ENCODE data around the gene FBXO48. TPM values are rescaled to one million over a fixed set of nuclear protein-coding genes. Genes with fewer than 3 reads are reported as not detected.

The FBXO48 gene
- total RNA-seq, 1 experiment from 2014 or later: 2.5 TPM

DNA sequence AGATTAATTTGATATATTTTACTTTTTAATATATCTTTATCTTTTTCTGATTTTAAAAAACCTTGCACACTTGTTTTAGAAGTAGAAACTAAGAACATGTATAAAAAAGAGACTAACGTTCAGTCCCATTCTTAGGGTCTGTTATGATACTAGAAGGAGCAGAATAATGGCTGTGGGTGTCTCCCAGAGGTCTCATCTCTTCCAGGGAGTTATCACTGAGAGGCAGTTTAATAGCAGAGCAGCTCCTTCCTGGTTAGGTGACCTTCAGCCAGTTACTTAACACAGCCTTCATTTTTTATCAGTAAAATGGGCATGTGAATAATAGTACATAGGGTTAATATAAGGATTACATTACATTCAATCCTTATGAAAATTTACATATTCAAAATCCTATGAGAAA is 40.6 kb downstream of the FBXO48 start:
- Mint-ChIP-seq H3K4me3 (ENCODE audit: low read depth, unreplicated experiment) (no peak overlapping the region), H3K27ac (ENCODE audit: unreplicated experiment) (no peak overlapping the region), H3K4me1 (ENCODE audit: low read depth, unreplicated experiment) (no peaks in the 10 kb centered on the region), H3K27me3 (ENCODE audit: unreplicated experiment) (peaks cover 18% of the 10 kb centered on the region), H3K9me3 (ENCODE audit: low read depth, unreplicated experiment) (no peaks in the 10 kb centered on the region), H3K36me3 (ENCODE audit: insufficient read depth, unreplicated experiment) (no peaks in the 10 kb centered on the region)
- CTCF ChIA-PET: no interaction called here
- no peak for DNase-seq
- TF ChIP-seq, protein P1, sequence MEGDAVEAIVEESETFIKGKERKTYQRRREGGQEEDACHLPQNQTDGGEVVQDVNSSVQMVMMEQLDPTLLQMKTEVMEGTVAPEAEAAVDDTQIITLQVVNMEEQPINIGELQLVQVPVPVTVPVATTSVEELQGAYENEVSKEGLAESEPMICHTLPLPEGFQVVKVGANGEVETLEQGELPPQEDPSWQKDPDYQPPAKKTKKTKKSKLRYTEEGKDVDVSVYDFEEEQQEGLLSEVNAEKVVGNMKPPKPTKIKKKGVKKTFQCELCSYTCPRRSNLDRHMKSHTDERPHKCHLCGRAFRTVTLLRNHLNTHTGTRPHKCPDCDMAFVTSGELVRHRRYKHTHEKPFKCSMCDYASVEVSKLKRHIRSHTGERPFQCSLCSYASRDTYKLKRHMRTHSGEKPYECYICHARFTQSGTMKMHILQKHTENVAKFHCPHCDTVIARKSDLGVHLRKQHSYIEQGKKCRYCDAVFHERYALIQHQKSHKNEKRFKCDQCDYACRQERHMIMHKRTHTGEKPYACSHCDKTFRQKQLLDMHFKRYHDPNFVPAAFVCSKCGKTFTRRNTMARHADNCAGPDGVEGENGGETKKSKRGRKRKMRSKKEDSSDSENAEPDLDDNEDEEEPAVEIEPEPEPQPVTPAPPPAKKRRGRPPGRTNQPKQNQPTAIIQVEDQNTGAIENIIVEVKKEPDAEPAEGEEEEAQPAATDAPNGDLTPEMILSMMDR (IDR thresholded peaks at IDR 0.05; ENCODE audit: unreplicated experiment): no peak
- intact Hi-C loops (cut with micrococcal nuclease; ENCODE audit: unreplicated experiment): no loop called here
- BruUV-seq (replicated peaks): no TSS peak

DNA sequence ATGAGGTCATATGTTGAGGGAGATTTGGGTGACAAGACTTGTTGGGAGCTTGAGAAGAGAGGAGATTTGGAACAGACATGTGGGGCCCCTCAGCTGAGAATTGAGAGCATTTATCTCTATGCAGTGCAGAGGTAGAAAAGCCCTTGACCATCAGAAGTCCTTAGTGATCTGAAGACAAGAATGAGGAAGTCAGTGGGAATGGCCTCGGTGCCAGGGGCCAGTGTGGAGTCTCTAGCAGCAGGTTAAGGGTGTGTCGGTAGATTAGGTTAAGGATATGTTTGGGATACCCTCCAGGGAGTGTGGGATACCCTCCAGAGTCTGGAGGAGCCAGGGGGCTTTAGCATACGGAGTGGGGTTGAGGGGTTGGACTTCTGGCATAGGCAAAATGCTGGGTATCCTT is 41.6 kb downstream of the FBXO48 start:
- no peak overlapping the region for H3K4me3 Mint-ChIP-seq (ENCODE audit: low read depth, unreplicated experiment)
- CTCF ChIA-PET: no interaction called here
- no TSS peak for BruUV-seq (replicated peaks)
- TF ChIP-seq, protein P1 (IDR thresholded peaks at IDR 0.05; ENCODE audit: unreplicated experiment): no peak
- H3K36me3 Mint-ChIP-seq (ENCODE audit: insufficient read depth, unreplicated experiment): no peaks in the 10 kb centered on the region
- no peak overlapping the region for H3K27ac Mint-ChIP-seq (ENCODE audit: unreplicated experiment)
- intact Hi-C loops (cut with micrococcal nuclease; ENCODE audit: unreplicated experiment): no loop called here
- no peaks in the 10 kb centered on the region for H3K9me3 Mint-ChIP-seq (ENCODE audit: low read depth, unreplicated experiment)
- no peaks in the 10 kb centered on the region for H3K4me1 Mint-ChIP-seq (ENCODE audit: low read depth, unreplicated experiment)
- peaks cover 24% of the 10 kb centered on the region for H3K27me3 Mint-ChIP-seq (ENCODE audit: unreplicated experiment)
- no peak for DNase-seq

GRCh38 chr2:68423966-68424650 is 43.0 kb downstream of the FBXO48 start:
- intact Hi-C loops (cut with micrococcal nuclease; ENCODE audit: unreplicated experiment): no loop called here
- H3K4me3 Mint-ChIP-seq (ENCODE audit: low read depth, unreplicated experiment): no peak overlapping the region
- TF ChIP-seq, protein P1 (IDR thresholded peaks at IDR 0.05; ENCODE audit: unreplicated experiment): no peak
- DNase-seq: no peak
- H3K36me3 Mint-ChIP-seq (ENCODE audit: insufficient read depth, unreplicated experiment): no peaks in the 10 kb centered on the region
- CTCF ChIA-PET: no interaction called here
- H3K27me3 Mint-ChIP-seq (ENCODE audit: unreplicated experiment): peaks cover 17% of the 10 kb centered on the region
- no peaks in the 10 kb centered on the region for H3K9me3 Mint-ChIP-seq (ENCODE audit: low read depth, unreplicated experiment)
- no peaks in the 10 kb centered on the region for H3K4me1 Mint-ChIP-seq (ENCODE audit: low read depth, unreplicated experiment)
- BruUV-seq (replicated peaks): no TSS peak
- H3K27ac Mint-ChIP-seq (ENCODE audit: unreplicated experiment): no peak overlapping the region

DNA sequence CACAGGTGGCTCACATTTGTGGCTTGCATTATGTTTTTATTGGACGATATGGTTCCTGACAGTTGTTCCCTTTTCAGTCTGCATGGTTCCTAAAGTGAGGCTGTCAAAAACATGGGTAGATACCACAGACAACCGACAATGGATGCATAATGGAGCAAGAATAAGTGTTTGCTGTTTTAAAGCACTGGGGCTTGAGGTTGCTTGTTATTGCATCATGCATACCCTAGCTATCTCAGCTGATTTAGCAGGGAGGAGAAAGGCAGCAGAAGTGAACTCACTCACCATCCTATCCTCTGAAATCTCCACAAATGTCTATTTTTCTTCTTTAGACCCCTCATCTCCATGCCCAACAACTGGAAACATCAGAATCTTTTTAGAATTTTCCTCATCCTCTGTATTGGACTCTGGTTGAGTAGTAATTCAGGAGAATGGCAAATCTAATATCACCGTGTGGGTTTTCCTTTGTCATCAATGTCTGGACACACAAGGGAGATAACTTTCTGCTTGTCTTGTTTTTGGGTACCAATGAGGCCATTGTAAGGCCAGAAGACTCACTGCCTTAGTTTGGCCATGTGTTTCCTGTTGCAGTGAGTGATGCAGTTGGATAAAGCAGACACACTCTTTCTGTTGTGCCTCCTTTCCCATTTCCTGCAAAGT is 46.7 kb downstream of the FBXO48 start:
- Mint-ChIP-seq H3K27me3 (ENCODE audit: unreplicated experiment) (peaks cover 47% of the 10 kb centered on the region), H3K4me1 (ENCODE audit: low read depth, unreplicated experiment) (no peaks in the 10 kb centered on the region), H3K9me3 (ENCODE audit: low read depth, unreplicated experiment) (no peaks in the 10 kb centered on the region), H3K27ac (ENCODE audit: unreplicated experiment) (no peak overlapping the region), H3K4me3 (ENCODE audit: low read depth, unreplicated experiment) (no peak overlapping the region), H3K36me3 (ENCODE audit: insufficient read depth, unreplicated experiment) (no peaks in the 10 kb centered on the region)
- CTCF ChIA-PET: no interaction called here
- no peak for DNase-seq
- intact Hi-C loops (cut with micrococcal nuclease; ENCODE audit: unreplicated experiment): no loop called here
- TF ChIP-seq, protein P1 (IDR thresholded peaks at IDR 0.05; ENCODE audit: unreplicated experiment): no peak
- BruUV-seq (replicated peaks): no TSS peak
